IMR-90 (cell line): ENCODE measurements around the gene HOXD10. TPM values are rescaled to one million over a fixed set of nuclear protein-coding genes. Genes with fewer than 3 reads are reported as not detected.

ENCODE experiments used
- ATAC-seq: fragments of 200-7000 bp; cut with Tn5 transposase; 2 replicates; pipeline ENCODE4 v1.9.1; 2020; ENCODE audit warnings: low read depth, mild to moderate bottlenecking, moderate library complexity
- BruUV-seq: library from RNA; stranded (reverse); fragments of 400-500 nt; replicated peaks from 2 replicates; lab custom pipeline; 2021; lab: Mats Ljungman, UMichigan
- CTCF ChIA-PET: fragments of 300-600 bp; formaldehyde crosslinking; extraction: SDS; loops from one replicate; lab custom pipeline; 2021; ENCODE audit warnings: antibody characterized with exemption; lab: Yijun Ruan, JAX
- POLR2A ChIA-PET: fragments of 300-600 bp; sonication (Branson Sonifier 250); formaldehyde crosslinking; loops from one replicate; lab custom pipeline; 2022; ENCODE audit warnings: antibody characterized with exemption; ENCODE audit not compliant: unreplicated experiment; lab: Charles Lee
- DNase-seq: peaks from one replicate; pipeline ENCODE4 v3.0.0; 2013
- H2AFZ ChIP-seq: replicated peaks from 2 replicates; pipeline ENCODE3; 2013; ENCODE audit warnings: low read length, mild to moderate bottlenecking; ENCODE audit not compliant: poor library complexity
- H2AK5ac ChIP-seq: 2 replicates; pipeline ENCODE4 v1.6.1; 2013; ENCODE audit warnings: low read depth, low read length, inconsistent platforms
- H2AK9ac ChIP-seq: replicated peaks from 2 replicates; pipeline ENCODE3; 2013; ENCODE audit warnings: mild to moderate bottlenecking, low read depth, low read length, moderate library complexity; ENCODE audit not compliant: poor library complexity
- H2BK120ac ChIP-seq: 2 replicates; pipeline ENCODE4 v1.6.1; 2013; ENCODE audit warnings: low read depth, low read length, inconsistent platforms
- H2BK15ac ChIP-seq: 3 replicates; pipeline ENCODE4 v1.6.1; 2013; ENCODE audit warnings: low read depth, low read length, inconsistent platforms
- H2BK20ac ChIP-seq: 2 replicates; pipeline ENCODE4 v1.6.1; 2013; ENCODE audit warnings: low read depth, mild to moderate bottlenecking, inconsistent platforms, low read length, moderate library complexity
- H2BK5ac ChIP-seq: 2 replicates; pipeline ENCODE4 v1.6.1; 2013; ENCODE audit warnings: mild to moderate bottlenecking, low read depth, low read length, inconsistent platforms; ENCODE audit not compliant: poor library complexity, severe bottlenecking
- H3K14ac ChIP-seq: replicated peaks from 2 replicates; pipeline ENCODE4 v1.6.1; 2013; ENCODE audit warnings: low read depth, low read length, inconsistent platforms
- H3K18ac ChIP-seq: 2 replicates; pipeline ENCODE4 v1.6.1; 2013; ENCODE audit warnings: low read depth, low read length, control low read depth
- H3K23ac ChIP-seq: 2 replicates; pipeline ENCODE4 v1.6.1; 2013; ENCODE audit warnings: low read depth, low read length, inconsistent platforms
- H3K27ac ChIP-seq: 2 replicates; pipeline ENCODE4 v1.5.1; 2013; ENCODE audit warnings: mild to moderate bottlenecking, control low read depth, low read length; ENCODE audit not compliant: insufficient read depth
- H3K27me3 ChIP-seq: 2 replicates; pipeline ENCODE4 v1.6.1; 2013; ENCODE audit warnings: low read length; ENCODE audit not compliant: control insufficient read depth, insufficient read depth
- H3K36me3 ChIP-seq: 2 replicates; pipeline ENCODE4 v1.6.1; 2013; ENCODE audit warnings: low read length, mixed read lengths; ENCODE audit not compliant: control insufficient read depth, insufficient read depth
- H3K4ac ChIP-seq: 2 replicates; pipeline ENCODE4 v1.6.1; 2013; ENCODE audit warnings: low read depth, low read length, inconsistent platforms
- H3K4me1 ChIP-seq: 2 replicates; pipeline ENCODE4 v1.6.1; 2013; ENCODE audit warnings: low read length, mixed read lengths; ENCODE audit not compliant: control insufficient read depth, insufficient read depth
- H3K4me2 ChIP-seq: 2 replicates; pipeline ENCODE4 v1.6.1; 2013; ENCODE audit warnings: low read depth, mild to moderate bottlenecking, control low read depth, low read length, moderate library complexity
- H3K4me3 ChIP-seq: 2 replicates; pipeline ENCODE4 v1.5.1; 2013; ENCODE audit warnings: low read depth, mild to moderate bottlenecking, control low read depth, low read length, moderate library complexity; ENCODE audit not compliant: insufficient read depth
- H3K56ac ChIP-seq: 2 replicates; pipeline ENCODE4 v1.6.1; 2013; ENCODE audit warnings: low read length, inconsistent platforms; ENCODE audit not compliant: insufficient read depth; ENCODE audit errors: extremely low read depth
- H3K79me1 ChIP-seq, 2 experiments: 2 replicates each; pipeline ENCODE4 v1.6.1; 2013; ENCODE audit warnings: low read length in 2 of 2, inconsistent platforms in 1 of 2, low read depth in 1 of 2
- H3K9ac ChIP-seq: 2 replicates; pipeline ENCODE4 v1.6.1; 2013; ENCODE audit warnings: low read depth, low read length, control low read depth
- H3K9me1 ChIP-seq: 2 replicates; pipeline ENCODE4 v1.6.1; 2013; ENCODE audit warnings: low read length, inconsistent platforms; ENCODE audit not compliant: insufficient read depth
- H3K9me3 ChIP-seq: 2 replicates; pipeline ENCODE4 v1.6.1; 2013; ENCODE audit warnings: low read length; ENCODE audit not compliant: control insufficient read depth, insufficient read depth
- H4K20me1 ChIP-seq: 2 replicates; pipeline ENCODE4 v1.6.1; 2013; ENCODE audit warnings: low read length, inconsistent platforms; ENCODE audit not compliant: insufficient read depth
- H4K5ac ChIP-seq: 2 replicates; pipeline ENCODE4 v1.6.1; 2013; ENCODE audit warnings: mild to moderate bottlenecking, low read depth, low read length, control low read depth
- H4K8ac ChIP-seq, 2 experiments: 2 replicates each; pipeline ENCODE4 v1.6.1; 2013; ENCODE audit warnings: low read depth in 2 of 2, low read length in 2 of 2, control low read depth in 1 of 2, inconsistent platforms in 1 of 2
- H4K91ac ChIP-seq: 2 replicates; pipeline ENCODE4 v1.6.1; 2013; ENCODE audit warnings: low read depth, low read length, inconsistent platforms; ENCODE audit not compliant: insufficient read depth
- BHLHE40 ChIP-seq: fragments of 150-350 bp; IDR thresholded peaks from 2 replicates; pipeline ENCODE4 v1.6.1; 2016; ENCODE audit warnings: mild to moderate bottlenecking, low read depth, low read length
- CEBPB ChIP-seq: IDR thresholded peaks from 2 replicates; pipeline ENCODE4 v1.6.1; 2012; ENCODE audit warnings: low read depth, low read length, improper control_type of control experiment
- CHD1 ChIP-seq: IDR thresholded peaks from 2 replicates; pipeline ENCODE4 v1.6.1; 2012; ENCODE audit warnings: low read depth, low read length, improper control_type of control experiment
- FOS ChIP-seq: fragments of 150-350 bp; IDR thresholded peaks from 2 replicates; pipeline ENCODE4 v1.6.1; 2016; ENCODE audit warnings: low read depth, low read length
- MAZ ChIP-seq: IDR thresholded peaks from 2 replicates; pipeline ENCODE4 v1.6.1; 2012; ENCODE audit warnings: low read depth, mild to moderate bottlenecking, low read length, improper control_type of control experiment, moderate library complexity, borderline replicate concordance
- POLR2A ChIP-seq: IDR thresholded peaks from 2 replicates; pipeline ENCODE4 v1.6.1; 2012; ENCODE audit warnings: mild to moderate bottlenecking, low read depth, low read length
- RAD21 ChIP-seq: IDR thresholded peaks from 2 replicates; pipeline ENCODE4 v1.6.1; 2012; ENCODE audit warnings: low read length, improper control_type of control experiment
- RFX5 ChIP-seq: IDR thresholded peaks from 2 replicates; pipeline ENCODE4 v1.8.0; 2012; ENCODE audit warnings: low read depth, mild to moderate bottlenecking, low read length, moderate library complexity
- SMC3 ChIP-seq: fragments of 150-350 bp; IDR thresholded peaks from 2 replicates; pipeline ENCODE4 v1.6.1; 2016; ENCODE audit warnings: low read depth, mild to moderate bottlenecking, antibody characterized with exemption, low read length, moderate library complexity
- WGBS, 2 experiments: methylation state at CpG; one replicate each; pipeline versions ENCODE4 v1.1.5 to v1.1.7; 2013; ENCODE audit warnings: missing lambda C conversion rate in 2 of 2; ENCODE audit not compliant: insufficient read length in 1 of 2; ENCODE audit errors: extremely low coverage in 2 of 2; 5-methylcytosine and 5-hydroxymethylcytosine counted together
- dilution Hi-C: fragments of 300-500 bp; cut with HindIII; formaldehyde crosslinking; loops from one replicate; pipeline ENCODE4 v1.14.3; 2018; ENCODE audit warnings: low sequenced_read_pairs; ENCODE audit not compliant: unreplicated experiment
- in situ Hi-C: fragments of 300-500 bp; cut with MboI; formaldehyde crosslinking; loops from 3 replicates; pipeline ENCODE4 v1.14.3; 2019; ENCODE audit warnings: low sequenced_read_pairs, inconsistent platforms, mixed read lengths
- intact Hi-C: fragments of 100-400 bp; cut with micrococcal nuclease; formaldehyde crosslinking; loops from 2 replicates; pipeline ENCODE4 v1.10.0; 2022
- polyA plus RNA-seq, 3 experiments: library from polyadenylated mRNA; depleted of rRNA; stranded (reverse); fragments of >200 nt; gene quantifications; 2 replicates each; pipeline ENCODE4 v1.2.3, GENCODE V29; 2012; ENCODE audit warnings: low replicate concordance in 1 of 3
- total RNA-seq: library from RNA; depleted of rRNA; stranded (reverse); fragments of >200 nt; gene quantifications from 2 replicates; pipeline ENCODE4 v1.2.3, GENCODE V29; 2012
- TF ChIP-seq, protein P1 (sequence below): conservative IDR thresholded peaks from 2 replicates; pipeline ENCODE4 v1.5.1; 2012; ENCODE audit warnings: mild to moderate bottlenecking, low read depth, low read length, improper control_type of control experiment
- TF ChIP-seq, protein P2 (sequence below): fragments of 150-350 bp; IDR thresholded peaks from 2 replicates; pipeline ENCODE4 v1.6.1; 2016; ENCODE audit warnings: low read depth, mild to moderate bottlenecking, low read length, moderate library complexity, borderline replicate concordance

HOXD10 gene
- total and polyA plus RNA-seq, 2 of the 4 experiments (the other 2 are of a cell fraction) = not detected

DNA sequence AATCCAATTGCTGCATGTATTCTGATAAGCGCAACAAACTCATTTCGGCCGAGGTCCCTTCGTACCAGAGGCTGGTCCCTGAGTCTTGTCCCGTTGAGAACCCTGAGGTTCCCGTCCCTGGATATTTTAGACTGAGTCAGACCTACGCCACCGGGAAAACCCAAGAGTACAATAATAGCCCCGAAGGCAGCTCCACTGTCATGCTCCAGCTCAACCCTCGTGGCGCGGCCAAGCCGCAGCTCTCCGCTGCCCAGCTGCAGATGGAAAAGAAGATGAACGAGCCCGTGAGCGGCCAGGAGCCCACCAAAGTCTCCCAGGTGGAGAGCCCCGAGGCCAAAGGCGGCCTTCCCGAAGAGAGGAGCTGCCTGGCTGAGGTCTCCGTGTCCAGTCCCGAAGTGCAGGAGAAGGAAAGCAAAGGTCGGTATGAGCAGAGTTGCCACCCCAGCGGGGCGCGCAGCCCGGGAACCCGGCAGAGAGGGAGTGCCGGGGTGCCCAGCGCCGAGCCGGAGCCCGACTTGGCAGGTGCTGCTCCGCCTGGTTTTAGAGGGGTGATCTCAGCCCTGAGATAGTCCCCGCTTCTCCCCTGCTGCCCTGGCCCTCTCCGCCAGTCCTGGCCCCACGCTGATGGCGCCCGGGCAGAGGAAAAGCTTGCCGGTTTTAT lies 714 bp downstream of the HOXD10 start:
- Histone ChIP-seq H4K8ac (no peak overlapping the region), H3K9ac (no peak overlapping the region), H3K79me1 (no peaks in the 10 kb centered on the region), H3K4me1 (no peaks in the 10 kb centered on the region), H2AK5ac (no peak overlapping the region), H4K20me1 (no peaks in the 10 kb centered on the region), H2BK120ac (no peak overlapping the region), H3K36me3 (no peaks in the 10 kb centered on the region), H2BK5ac (no peak overlapping the region), H3K9me3 (peaks cover 14% of the 10 kb centered on the region), H2AFZ (no peak overlapping the region), H4K91ac (no peak overlapping the region), H3K14ac (no peak overlapping the region), H3K56ac (no peak overlapping the region), H2BK15ac (no peak overlapping the region), H3K4ac (no peak overlapping the region), H3K27me3 (peaks cover 94% of the 10 kb centered on the region), H2AK9ac (no peak overlapping the region), H4K5ac (no peak overlapping the region), H3K27ac (no peak overlapping the region), H2BK20ac (no peak overlapping the region), H3K4me3 (no peak overlapping the region), H3K18ac (no peak overlapping the region), H3K9me1 (no peaks in the 10 kb centered on the region), H3K4me2 (no peak overlapping the region), H3K23ac (no peak overlapping the region)
- 20% methylated on average over 26 of the region's 40 CpGs; no CpG with 5 or more reads in 1 of the 2 experiments for WGBS, 2 experiments
- no TSS peak for BruUV-seq
- in situ Hi-C loops (no loop called here), intact Hi-C loops (no loop called here), dilution Hi-C loops (no loop called here)
- TF ChIP-seq, protein P1, sequence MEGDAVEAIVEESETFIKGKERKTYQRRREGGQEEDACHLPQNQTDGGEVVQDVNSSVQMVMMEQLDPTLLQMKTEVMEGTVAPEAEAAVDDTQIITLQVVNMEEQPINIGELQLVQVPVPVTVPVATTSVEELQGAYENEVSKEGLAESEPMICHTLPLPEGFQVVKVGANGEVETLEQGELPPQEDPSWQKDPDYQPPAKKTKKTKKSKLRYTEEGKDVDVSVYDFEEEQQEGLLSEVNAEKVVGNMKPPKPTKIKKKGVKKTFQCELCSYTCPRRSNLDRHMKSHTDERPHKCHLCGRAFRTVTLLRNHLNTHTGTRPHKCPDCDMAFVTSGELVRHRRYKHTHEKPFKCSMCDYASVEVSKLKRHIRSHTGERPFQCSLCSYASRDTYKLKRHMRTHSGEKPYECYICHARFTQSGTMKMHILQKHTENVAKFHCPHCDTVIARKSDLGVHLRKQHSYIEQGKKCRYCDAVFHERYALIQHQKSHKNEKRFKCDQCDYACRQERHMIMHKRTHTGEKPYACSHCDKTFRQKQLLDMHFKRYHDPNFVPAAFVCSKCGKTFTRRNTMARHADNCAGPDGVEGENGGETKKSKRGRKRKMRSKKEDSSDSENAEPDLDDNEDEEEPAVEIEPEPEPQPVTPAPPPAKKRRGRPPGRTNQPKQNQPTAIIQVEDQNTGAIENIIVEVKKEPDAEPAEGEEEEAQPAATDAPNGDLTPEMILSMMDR = no peak
- TF ChIP-seq RAD21 = no peak
- TF ChIP-seq RFX5 = no peak
- TF ChIP-seq CEBPB = no peak
- no peak for TF ChIP-seq SMC3
- TF ChIP-seq FOS = no peak
- TF ChIP-seq, protein P2, sequence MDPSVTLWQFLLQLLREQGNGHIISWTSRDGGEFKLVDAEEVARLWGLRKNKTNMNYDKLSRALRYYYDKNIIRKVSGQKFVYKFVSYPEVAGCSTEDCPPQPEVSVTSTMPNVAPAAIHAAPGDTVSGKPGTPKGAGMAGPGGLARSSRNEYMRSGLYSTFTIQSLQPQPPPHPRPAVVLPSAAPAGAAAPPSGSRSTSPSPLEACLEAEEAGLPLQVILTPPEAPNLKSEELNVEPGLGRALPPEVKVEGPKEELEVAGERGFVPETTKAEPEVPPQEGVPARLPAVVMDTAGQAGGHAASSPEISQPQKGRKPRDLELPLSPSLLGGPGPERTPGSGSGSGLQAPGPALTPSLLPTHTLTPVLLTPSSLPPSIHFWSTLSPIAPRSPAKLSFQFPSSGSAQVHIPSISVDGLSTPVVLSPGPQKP = no peak
- no peak for TF ChIP-seq POLR2A
- no peak for TF ChIP-seq CHD1
- TF ChIP-seq BHLHE40 = no peak
- no peak for TF ChIP-seq MAZ
- no peak for ATAC-seq
- DNase-seq = no peak
- CTCF ChIA-PET = no interaction called here
- POLR2A ChIA-PET = no interaction called here
